Endodermal cell (in vitro differentiated cells): ENCODE data around the gene SLC35A2. TPM values are rescaled to one million over a fixed set of nuclear protein-coding genes. Genes with fewer than 3 reads are reported as not detected.

Source experiments
- DNase-seq: peaks from one replicate; pipeline ENCODE4 v3.0.0-alpha.2; 2017
- H3K27ac ChIP-seq: 2 replicates; pipeline ENCODE4 v1.5.1; 2013; ENCODE audit warnings: mild to moderate bottlenecking, low read depth, low read length, moderate library complexity
- H3K27me3 ChIP-seq: 2 replicates; pipeline ENCODE4 v1.6.1; 2013; ENCODE audit warnings: mild to moderate bottlenecking, low read length, moderate library complexity; ENCODE audit not compliant: insufficient read depth, control insufficient read depth, poor library complexity, severe bottlenecking
- H3K36me3 ChIP-seq: 2 replicates; pipeline ENCODE4 v1.7.0; 2013; ENCODE audit warnings: mild to moderate bottlenecking, low read length, moderate library complexity; ENCODE audit not compliant: control insufficient read depth, insufficient read depth
- H3K4me1 ChIP-seq: one replicate; pipeline ENCODE4 v1.7.0; 2013; ENCODE audit warnings: low read length; ENCODE audit not compliant: control insufficient read depth, insufficient read depth
- H3K4me3 ChIP-seq: 2 replicates; pipeline ENCODE4 v1.5.1; 2013; ENCODE audit warnings: mild to moderate bottlenecking, low read length, moderate library complexity
- H3K9ac ChIP-seq: 2 replicates; pipeline ENCODE4 v1.6.1; 2013; ENCODE audit warnings: mild to moderate bottlenecking, low read length, moderate library complexity; ENCODE audit not compliant: poor library complexity, severe bottlenecking; ENCODE audit errors: extremely low read depth
- H3K9me3 ChIP-seq: 2 replicates; pipeline ENCODE4 v1.6.1; 2013; ENCODE audit warnings: mild to moderate bottlenecking, low read length, moderate library complexity; ENCODE audit not compliant: control insufficient read depth
- H3K27ac Mint-ChIP-seq: 2 replicates; pipeline ENCODE4 v1.8.0; 2020; ENCODE audit warnings: mixed read lengths
- H3K27me3 Mint-ChIP-seq: 2 replicates; pipeline ENCODE4 v1.8.0; 2021; ENCODE audit warnings: mild to moderate bottlenecking, mixed read lengths; ENCODE audit not compliant: insufficient read depth
- H3K36me3 Mint-ChIP-seq: 2 replicates; pipeline ENCODE4 v1.8.0; 2020; ENCODE audit warnings: low read depth, mixed read lengths
- H3K4me1 Mint-ChIP-seq: 2 replicates; pipeline ENCODE4 v1.8.0; 2020; ENCODE audit warnings: mixed read lengths
- H3K4me3 Mint-ChIP-seq: 2 replicates; pipeline ENCODE4 v1.8.0; 2020; ENCODE audit warnings: mild to moderate bottlenecking, moderate library complexity, mixed read lengths
- H3K9me3 Mint-ChIP-seq: 2 replicates; pipeline ENCODE4 v1.8.0; 2020; ENCODE audit warnings: mild to moderate bottlenecking, mixed read lengths
- WGBS, 2 experiments: methylation state at CpG; one replicate each; pipeline versions ENCODE4 v1.1.5 to v1.1.7; 2013; ENCODE audit warnings: missing lambda C conversion rate in 2 of 2, mixed read lengths in 1 of 2; ENCODE audit not compliant: insufficient coverage in 1 of 2, insufficient read length in 1 of 2; 5-methylcytosine and 5-hydroxymethylcytosine counted together
- total RNA-seq, 2 donors: library from RNA; stranded (reverse); fragmentation: NEBNext Ultra II Directional in 1 of 2; extraction: Animal tissue kit (Norgen Biotek cat#: 25700) in 1 of 2; gene quantifications; 2 replicates in 1 of 2; 3 replicates in 1 of 2; pipeline ENCODE4 v1.2.1, GENCODE V29; 2021
- TF ChIP-seq, protein P1 (sequence below): fragments of 200-600 bp; sonication (generic); conservative IDR thresholded peaks from 2 replicates; pipeline ENCODE4 v1.5.0; 2021; ENCODE audit warnings: antibody characterized with exemption, mild to moderate bottlenecking

Gene SLC35A2
- total RNA-seq, 2 donors from 2014 or later = 22.8 to 24.7 TPM

DNA sequence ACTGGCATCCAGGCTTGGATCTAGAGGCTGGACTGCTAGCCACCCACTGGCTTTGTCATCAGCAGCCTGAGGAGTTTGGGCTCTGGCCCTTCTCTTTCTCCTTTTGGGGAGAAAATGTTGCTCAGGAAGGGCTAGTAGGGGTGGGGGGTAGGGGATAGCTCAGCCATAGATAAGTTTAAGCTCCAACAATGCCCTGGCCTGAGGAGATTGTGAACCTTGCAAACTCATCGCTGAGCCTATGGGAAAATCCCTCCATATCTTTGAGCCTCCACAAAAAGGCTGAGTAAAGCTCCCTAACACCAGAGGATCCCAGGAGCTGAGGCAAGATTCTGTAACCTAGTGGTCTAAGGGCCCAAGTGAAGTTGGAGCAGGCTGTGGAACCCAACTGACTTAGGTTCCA, 37.1 kb upstream of the SLC35A2 start:
- H3K4me1 Mint-ChIP-seq = peaks cover 2% of the 10 kb centered on the region
- H3K27me3 Mint-ChIP-seq = no peaks in the 10 kb centered on the region
- peaks cover 5% of the 10 kb centered on the region for H3K36me3 ChIP-seq
- no peak overlapping the region for H3K9ac ChIP-seq
- TF ChIP-seq, protein P1, sequence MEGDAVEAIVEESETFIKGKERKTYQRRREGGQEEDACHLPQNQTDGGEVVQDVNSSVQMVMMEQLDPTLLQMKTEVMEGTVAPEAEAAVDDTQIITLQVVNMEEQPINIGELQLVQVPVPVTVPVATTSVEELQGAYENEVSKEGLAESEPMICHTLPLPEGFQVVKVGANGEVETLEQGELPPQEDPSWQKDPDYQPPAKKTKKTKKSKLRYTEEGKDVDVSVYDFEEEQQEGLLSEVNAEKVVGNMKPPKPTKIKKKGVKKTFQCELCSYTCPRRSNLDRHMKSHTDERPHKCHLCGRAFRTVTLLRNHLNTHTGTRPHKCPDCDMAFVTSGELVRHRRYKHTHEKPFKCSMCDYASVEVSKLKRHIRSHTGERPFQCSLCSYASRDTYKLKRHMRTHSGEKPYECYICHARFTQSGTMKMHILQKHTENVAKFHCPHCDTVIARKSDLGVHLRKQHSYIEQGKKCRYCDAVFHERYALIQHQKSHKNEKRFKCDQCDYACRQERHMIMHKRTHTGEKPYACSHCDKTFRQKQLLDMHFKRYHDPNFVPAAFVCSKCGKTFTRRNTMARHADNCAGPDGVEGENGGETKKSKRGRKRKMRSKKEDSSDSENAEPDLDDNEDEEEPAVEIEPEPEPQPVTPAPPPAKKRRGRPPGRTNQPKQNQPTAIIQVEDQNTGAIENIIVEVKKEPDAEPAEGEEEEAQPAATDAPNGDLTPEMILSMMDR = no peak
- no peak overlapping the region for H3K27ac ChIP-seq
- peak overlapping the region; percentile 30 for H3K27ac Mint-ChIP-seq
- WGBS, 2 experiments = 92% methylated on average over 1 of the region's 1 CpG; no CpG with 5 or more reads in 1 of the 2 experiments
- no peaks in the 10 kb centered on the region for H3K4me1 ChIP-seq
- H3K27me3 ChIP-seq = no peaks in the 10 kb centered on the region
- peaks cover 45% of the 10 kb centered on the region for H3K9me3 Mint-ChIP-seq
- no peak overlapping the region for H3K4me3 Mint-ChIP-seq
- H3K36me3 Mint-ChIP-seq = peaks cover 15% of the 10 kb centered on the region
- no peak for DNase-seq
- H3K4me3 ChIP-seq = no peak overlapping the region
- H3K9me3 ChIP-seq = no peaks in the 10 kb centered on the region

DNA sequence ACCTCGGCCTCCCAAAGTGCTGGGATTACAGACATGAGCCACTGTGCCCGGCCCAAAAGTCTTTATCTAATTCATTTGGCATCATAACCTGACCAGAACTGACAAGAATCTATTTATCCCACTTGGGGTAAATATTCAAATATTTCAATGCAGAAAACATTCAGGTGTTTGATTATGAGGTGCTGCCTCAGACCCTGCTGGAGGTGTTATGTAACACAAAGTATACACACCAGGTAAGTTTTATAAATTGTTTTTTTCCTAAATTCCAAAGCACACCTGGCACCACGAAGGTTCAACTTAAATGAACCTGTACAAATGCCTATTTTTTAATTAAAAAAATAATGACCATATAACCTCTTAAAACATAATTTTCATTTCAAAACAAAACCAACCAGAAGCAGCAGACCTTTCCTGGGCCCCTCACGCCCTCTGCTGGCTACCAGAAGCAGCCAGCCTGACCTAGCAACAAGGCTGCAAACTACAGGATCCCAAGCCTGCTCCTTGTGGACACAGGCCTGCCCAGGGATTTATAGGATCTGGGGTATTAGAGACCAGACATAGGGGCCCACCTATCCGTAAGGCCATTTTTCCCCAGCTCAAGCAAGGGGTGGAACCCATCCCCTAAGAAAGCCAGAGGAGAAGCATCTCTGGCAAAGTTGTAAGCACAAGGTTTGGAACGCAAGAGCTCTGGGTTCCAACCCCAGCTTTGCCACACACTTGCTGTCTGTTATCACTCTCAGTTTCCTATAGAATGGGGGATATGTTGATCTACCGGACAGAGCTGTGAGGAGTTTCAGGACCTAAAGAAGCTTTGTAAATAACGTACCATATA, 34.3 kb upstream of the SLC35A2 start:
- Mint-ChIP-seq H3K9me3 (peaks cover 46% of the 10 kb centered on the region), H3K27me3 (no peaks in the 10 kb centered on the region), H3K4me3 (no peak overlapping the region), H3K27ac (peak overlapping the region; percentile 84), H3K36me3 (peaks cover 23% of the 10 kb centered on the region), H3K4me1 (peaks cover 2% of the 10 kb centered on the region)
- no peak overlapping the region for H3K4me3 ChIP-seq
- TF ChIP-seq, protein P1 = peak; percentile 88
- 66 to 100% methylated on average over 1 to 8 of the region's 8 CpGs for WGBS, 2 experiments
- peak; percentile 80 for DNase-seq
- H3K9me3 ChIP-seq = no peaks in the 10 kb centered on the region
- no peaks in the 10 kb centered on the region for H3K27me3 ChIP-seq
- no peaks in the 10 kb centered on the region for H3K4me1 ChIP-seq
- no peak overlapping the region for H3K27ac ChIP-seq
- H3K36me3 ChIP-seq = peaks cover 10% of the 10 kb centered on the region
- H3K9ac ChIP-seq = no peak overlapping the region

DNA sequence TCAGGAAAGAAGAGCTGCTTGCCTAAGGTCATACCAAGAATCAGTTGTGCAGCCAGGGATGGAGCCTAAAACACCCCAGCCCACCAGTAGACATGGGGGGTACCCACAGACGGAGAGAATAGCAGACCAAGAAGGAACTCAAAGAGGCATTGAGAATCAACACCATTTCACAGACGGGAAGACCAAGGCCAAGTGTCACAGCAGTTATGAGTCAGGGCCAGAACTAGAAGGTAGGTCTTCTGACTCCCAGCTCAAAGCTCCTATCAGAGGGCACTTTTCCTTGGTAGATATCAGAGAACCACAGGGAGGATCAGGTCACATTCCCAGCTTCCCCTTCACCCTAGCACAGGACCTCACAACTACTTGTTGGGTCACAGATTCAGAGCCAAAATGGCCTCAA, 31.4 kb upstream of the SLC35A2 start:
- Histone ChIP-seq H3K9me3 (no peaks in the 10 kb centered on the region), H3K36me3 (peaks cover 28% of the 10 kb centered on the region), H3K27me3 (no peaks in the 10 kb centered on the region), H3K9ac (no peak overlapping the region), H3K4me3 (no peak overlapping the region), H3K27ac (no peak overlapping the region), H3K4me1 (no peaks in the 10 kb centered on the region)
- peaks cover 3% of the 10 kb centered on the region for H3K4me1 Mint-ChIP-seq
- no peak for DNase-seq
- WGBS, 2 experiments = 86 to 94% methylated on average over 1 to 2 of the region's 2 CpGs
- peaks cover 58% of the 10 kb centered on the region for H3K9me3 Mint-ChIP-seq
- no peak overlapping the region for H3K4me3 Mint-ChIP-seq
- no peak overlapping the region for H3K27ac Mint-ChIP-seq
- H3K36me3 Mint-ChIP-seq = peaks cover 36% of the 10 kb centered on the region
- H3K27me3 Mint-ChIP-seq = no peaks in the 10 kb centered on the region
- TF ChIP-seq, protein P1 = no peak
